T-helper 17 cell (primary cell): ENCODE measurements around the gene BRSK1. TPM values are rescaled to one million over a fixed set of nuclear protein-coding genes. Genes with fewer than 3 reads are reported as not detected.

Source experiments
- ATAC-seq: fragments of 150-1000 bp; cut with Tn5 transposase; 2 replicates; pipeline ENCODE4 v1.10.0; 2021; ENCODE audit warnings: mild to moderate bottlenecking, moderate library complexity
- DNase-seq, 3 donors: peaks; one replicate each; pipeline versions ENCODE4 v3.0.0 to v3.0.0-alpha.2; 2020 to 2021
- H3K9me3 ChIP-seq: one replicate; pipeline ENCODE4 v1.7.0; 2013; ENCODE audit warnings: low read length, mild to moderate bottlenecking; ENCODE audit not compliant: control insufficient read depth, poor library complexity, severe bottlenecking
- H3K27ac Mint-ChIP-seq: one replicate; pipeline ENCODE4 v1.8.0; 2022; ENCODE audit warnings: mild to moderate bottlenecking, moderate library complexity, mixed read lengths
- H3K27me3 Mint-ChIP-seq: one replicate; pipeline ENCODE4 v1.8.0; 2022; ENCODE audit warnings: mixed read lengths
- H3K36me3 Mint-ChIP-seq: one replicate; pipeline ENCODE4 v1.8.0; 2022; ENCODE audit warnings: low read depth, mixed read lengths
- H3K4me1 Mint-ChIP-seq: one replicate; pipeline ENCODE4 v1.8.0; 2022; ENCODE audit warnings: mild to moderate bottlenecking, mixed read lengths
- H3K4me3 Mint-ChIP-seq: one replicate; pipeline ENCODE4 v1.8.0; 2022; ENCODE audit warnings: mild to moderate bottlenecking, moderate library complexity, mixed read lengths
- total RNA-seq, 4 donors: library from RNA in 2 of 4; stranded (reverse) in 2 of 4; gene quantifications; one replicate each; pipeline ENCODE4 v1.2.3 and lab custom pipeline; 2022 to 2026

Gene BRSK1
- total RNA-seq, 2 donors from 2014 or later, result 3.0 to 7.4 TPM

DNA sequence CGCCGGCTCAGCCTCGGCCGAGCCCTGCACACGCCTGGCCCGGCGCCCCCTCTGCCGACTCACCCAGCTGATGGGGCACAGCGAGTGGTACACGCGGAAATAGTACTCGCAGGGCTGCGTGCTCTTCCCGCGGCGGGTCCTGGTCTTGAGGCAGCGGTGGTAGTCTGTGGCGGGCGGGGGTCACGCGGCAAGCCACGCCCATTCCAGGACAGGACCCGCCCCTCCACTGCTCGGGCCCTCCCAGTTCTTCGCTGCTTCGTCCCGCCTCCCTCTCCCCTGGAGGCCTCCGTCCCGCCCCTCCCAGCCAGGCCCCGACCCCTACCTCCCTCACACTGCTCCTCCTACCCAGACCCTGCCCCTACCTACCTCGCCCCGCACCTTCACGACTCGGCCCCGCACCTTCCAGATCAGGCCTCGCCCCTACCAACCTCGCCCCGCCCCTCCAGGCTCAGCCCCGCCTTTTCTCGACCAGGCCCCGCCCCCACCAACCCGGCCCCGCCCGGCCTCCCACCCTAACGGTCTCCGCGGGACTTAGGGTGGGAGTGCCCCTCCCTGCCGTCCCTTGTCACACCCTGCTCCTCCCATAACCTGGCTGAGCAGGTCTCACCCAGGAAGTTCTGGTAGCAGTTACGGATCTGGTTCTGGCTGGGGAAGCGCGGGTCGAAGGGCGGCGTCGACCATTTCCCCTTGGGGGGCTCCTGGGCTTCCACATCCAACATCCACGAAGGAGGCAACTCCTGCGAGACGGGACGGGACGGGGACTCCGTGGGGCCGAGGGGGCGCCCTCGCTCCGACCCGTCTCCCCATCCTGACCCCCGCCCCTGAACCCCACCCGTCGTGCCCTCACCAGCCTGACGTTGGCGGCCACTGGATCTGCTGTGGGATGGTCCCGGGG, 70.3 kb downstream of the BRSK1 start:
- DNase-seq (peak; percentile 51 to 70 (median 66)), ATAC-seq (peak; percentile 86)
- H3K36me3 Mint-ChIP-seq, result peaks cover 7% of the 10 kb centered on the region
- no peak overlapping the region for H3K27ac Mint-ChIP-seq
- H3K27me3 Mint-ChIP-seq, result peaks cover 40% of the 10 kb centered on the region
- H3K4me3 Mint-ChIP-seq, result peak overlapping the region; percentile 86
- H3K4me1 Mint-ChIP-seq, result peaks cover 24% of the 10 kb centered on the region
- H3K9me3 ChIP-seq, result no peaks in the 10 kb centered on the region

GRCh38 chr19:55354698-55355212, 71.0 kb downstream of the BRSK1 start, which contains the start of gene COX6B2:
Gene COX6B2 (minus strand): TSS chr19:55354719. CDS start chr19:55354521, 198 bp downstream.
- Mint-ChIP-seq H3K27me3 (peaks cover 40% of the 10 kb centered on the region), H3K4me3 (peak within 1 kb of the TSS; percentile 86), H3K27ac (no peak within 1 kb of the TSS), H3K36me3 (peaks cover 7% of the 10 kb centered on the region), H3K4me1 (peaks cover 24% of the 10 kb centered on the region)
- no peak for DNase-seq
- ATAC-seq, result no peak
- H3K9me3 ChIP-seq, result no peaks in the 10 kb centered on the region

GRCh38 chr19:55355213-55355821, 71.5 kb downstream of the BRSK1 start:
- ATAC-seq (no peak), DNase-seq (no peak)
- no peaks in the 10 kb centered on the region for H3K9me3 ChIP-seq
- Mint-ChIP-seq H3K4me3 (no peak overlapping the region), H3K36me3 (peaks cover 7% of the 10 kb centered on the region), H3K4me1 (peaks cover 24% of the 10 kb centered on the region), H3K27ac (no peak overlapping the region), H3K27me3 (peaks cover 40% of the 10 kb centered on the region)

GRCh38 chr19:55358493-55358892, 74.7 kb downstream of the BRSK1 start:
- H3K4me3 Mint-ChIP-seq, result no peak overlapping the region
- H3K4me1 Mint-ChIP-seq, result peaks cover 3% of the 10 kb centered on the region
- no peak for DNase-seq
- no peak overlapping the region for H3K27ac Mint-ChIP-seq
- H3K9me3 ChIP-seq, result no peaks in the 10 kb centered on the region
- ATAC-seq, result no peak
- H3K36me3 Mint-ChIP-seq, result no peaks in the 10 kb centered on the region
- peaks cover 14% of the 10 kb centered on the region for H3K27me3 Mint-ChIP-seq

GRCh38 chr19:55358943-55359908, 75.4 kb downstream of the BRSK1 start:
- no peaks in the 10 kb centered on the region for H3K9me3 ChIP-seq
- no peak overlapping the region for H3K4me3 Mint-ChIP-seq
- H3K27me3 Mint-ChIP-seq, result peaks cover 14% of the 10 kb centered on the region
- DNase-seq, result no peak
- H3K36me3 Mint-ChIP-seq, result no peaks in the 10 kb centered on the region
- no peak for ATAC-seq
- no peaks in the 10 kb centered on the region for H3K4me1 Mint-ChIP-seq
- H3K27ac Mint-ChIP-seq, result no peak overlapping the region

- Mint-ChIP-seq H3K36me3 (peaks cover 2% of the 10 kb centered on the region), H3K4me1 (no peaks in the 10 kb centered on the region), H3K4me3 (no peak overlapping the region), H3K27ac (no peak overlapping the region), H3K27me3 (peaks cover 14% of the 10 kb centered on the region)
- no peaks in the 10 kb centered on the region for H3K9me3 ChIP-seq
- ATAC-seq (no peak), DNase-seq (no peak)
Measured at GRCh38 chr19:55360902-55361301, 77.1 kb downstream of the BRSK1 start.

Other genes starting within 250 kb of the BRSK1 start
- 10 to 100 TPM in 1 of 2 donors, 1 to 10 TPM in 1; 1.8 to 22.1 TPM for gene GP6, start 245.7 kb upstream of the BRSK1 start, total RNA-seq
- 10 to 100 TPM; 11.3 to 12.9 TPM for gene RDH13, start 220.8 kb upstream of the BRSK1 start, total RNA-seq
- 1 to 10 TPM; 1.8 to 3.3 TPM for gene EPS8L1, start 208.1 kb upstream of the BRSK1 start, total RNA-seq
- gene PPP1R12C, start 166.4 kb upstream of the BRSK1 start, total RNA-seq, result 100 to 1,000 TPM; 133 to 173 TPM
- under 1 TPM in 1 of 2 donors, not detected in 1; 0.52 TPM for gene TNNT1, start 134.8 kb upstream of the BRSK1 start, total RNA-seq
- gene TNNI3, start 126.3 kb upstream of the BRSK1 start, total RNA-seq, result not detected
- not detected for gene DNAAF3, start 117.4 kb upstream of the BRSK1 start, total RNA-seq
- gene SYT5, start 103.7 kb upstream of the BRSK1 start, total RNA-seq, result 1 to 10 TPM; 3.8 to 4.3 TPM
- not detected for gene PTPRH, start 74.5 kb upstream of the BRSK1 start, total RNA-seq
- gene TMEM86B, start 55.2 kb upstream of the BRSK1 start, total RNA-seq, result 10 to 100 TPM; 12.4 to 12.8 TPM
- gene PPP6R1, start 25.0 kb upstream of the BRSK1 start, total RNA-seq, result 100 to 1,000 TPM; 183 to 186 TPM
- 10 to 100 TPM; 19.1 to 23.1 TPM for gene HSPBP1, start 3.9 kb upstream of the BRSK1 start, total RNA-seq
- gene TMEM150B, start 41.3 kb downstream of the BRSK1 start, total RNA-seq, result under 1 TPM in 1 of 2 donors, not detected in 1; 0.75 TPM
- 100 to 1,000 TPM in 1 of 2 donors, 10 to 100 TPM in 1; 66.6 to 103 TPM for gene KMT5C, start 55.9 kb downstream of the BRSK1 start, total RNA-seq
- 1 to 10 TPM in 1 of 2 donors, under 1 TPM in 1; 0.62 to 1.4 TPM for gene COX6B2, start 70.7 kb downstream of the BRSK1 start, total RNA-seq
- under 1 TPM in 1 of 2 donors, not detected in 1; 0.07 TPM for gene GARIN5B, start 79.3 kb downstream of the BRSK1 start, total RNA-seq
- gene IL11, start 86.5 kb downstream of the BRSK1 start, total RNA-seq, result under 1 TPM; 0.25 to 0.89 TPM
- gene TMEM190, start 92.8 kb downstream of the BRSK1 start, total RNA-seq, result not detected
- 10 to 100 TPM; 14.6 to 19.5 TPM for gene TMEM238, start 100.3 kb downstream of the BRSK1 start, total RNA-seq
- gene RPL28, start 101.9 kb downstream of the BRSK1 start, total RNA-seq, result 1,000 to 10,000 TPM; 3,164 to 3,616 TPM
- gene UBE2S, start 123.8 kb downstream of the BRSK1 start, total RNA-seq, result 10 to 100 TPM; 64.6 to 78.1 TPM
- gene SHISA7, start 159.3 kb downstream of the BRSK1 start, total RNA-seq, result not detected
- 1 to 10 TPM; 6.5 to 7.2 TPM for gene ISOC2, start 177.6 kb downstream of the BRSK1 start, total RNA-seq
- not detected for gene C19orf85, start 180.8 kb downstream of the BRSK1 start, total RNA-seq
- gene ZNF628, start 192.6 kb downstream of the BRSK1 start, total RNA-seq, result 10 to 100 TPM; 19.4 to 25.5 TPM
- 10 to 100 TPM in 1 of 2 donors, 1 to 10 TPM in 1; 9.1 to 11.9 TPM for gene NAT14, start 201.2 kb downstream of the BRSK1 start, total RNA-seq
- gene SSC5D, start 204.4 kb downstream of the BRSK1 start, total RNA-seq, result under 1 TPM; 0.08 to 0.47 TPM